Activated naive CD4-positive, alpha-beta T cell treated with Interleukin-2 at 50 U/mL for 16 hours (primary cell): ENCODE results near the gene GOLGA8H.
"Not testable (repeated sequence)": the region's sequence is repeated elsewhere in the genome, so short reads cannot be mapped to it uniquely, and the experiment has no call there.

Source experiments
- DNase-seq: peaks from one replicate; pipeline ENCODE4 v3.0.0-alpha.2; 2020

Gene GOLGA8H

GRCh38 chr15:30603796-30604195, at the start of gene GOLGA8H:
Gene GOLGA8H (plus strand): TSS chr15:30604028. CDS start chr15:30604126, 98 bp downstream.
- not testable (repeated sequence) for DNase-seq

- DNase-seq, result not testable (repeated sequence)
These were observed 36.9 kb upstream of the GOLGA8H start for GRCh38 chr15:30566949-30567348.

- not testable (repeated sequence) for DNase-seq
These were observed 30.8 kb upstream of the GOLGA8H start for GRCh38 chr15:30573012-30573491.

- DNase-seq, result not testable (repeated sequence)
These were observed 24.3 kb upstream of the GOLGA8H start for GRCh38 chr15:30579394-30579970.

- not testable (repeated sequence) for DNase-seq
These were observed 23.1 kb upstream of the GOLGA8H start for GRCh38 chr15:30580716-30581115.

GRCh38 chr15:30598953-30599352, 4.9 kb upstream of the GOLGA8H start:
- DNase-seq, result not testable (repeated sequence)

GRCh38 chr15:30612271-30612670, 8.4 kb downstream of the GOLGA8H start:
- not testable (repeated sequence) for DNase-seq

- DNase-seq, result not testable (repeated sequence)
These were observed 17.5 kb downstream of the GOLGA8H start for GRCh38 chr15:30621342-30621741.

- DNase-seq, result peak; percentile 96
These were observed 21.8 kb downstream of the GOLGA8H start, which contains the start of gene ARHGAP11B for GRCh38 chr15:30625436-30626193. Gene ARHGAP11B (plus strand): TSS chr15:30626128.

GRCh38 chr15:30626194-30626565, 22.4 kb downstream of the GOLGA8H start:
- not testable (repeated sequence) for DNase-seq

GRCh38 chr15:30626632-30627031, 22.8 kb downstream of the GOLGA8H start:
- DNase-seq, result not testable (repeated sequence)

GRCh38 chr15:30650012-30650929, 46.4 kb downstream of the GOLGA8H start:
- DNase-seq, result no peak

- DNase-seq, result not testable (repeated sequence)
These were observed 57.3 kb downstream of the GOLGA8H start for GRCh38 chr15:30661154-30661553.
